HEK293 (cell line): ENCODE data around the gene CDCA4.

ENCODE experiments used
- CTCF ChIA-PET: fragments of 350-600 bp; formaldehyde crosslinking; extraction: SDS; loops from one replicate; lab custom pipeline; 2021; ENCODE audit warnings: antibody characterized with exemption; lab: Yijun Ruan, JAX
- POLR2A ChIA-PET: fragments of 300-600 bp; formaldehyde crosslinking; extraction: SDS; loops from one replicate; lab custom pipeline; 2020; ENCODE audit warnings: antibody characterized with exemption, inconsistent platforms; lab: Yijun Ruan, JAX
- H3K27ac ChIP-seq: fragments of 200-500 bp; sonication (Bioruptor generic); 2 replicates; pipeline ENCODE4 v1.5.1; 2014; ENCODE audit warnings: low read depth, low read length, control low read depth, inconsistent platforms; ENCODE audit errors: extremely low read depth
- H3K36me3 ChIP-seq, 2 experiments: fragments of 200-500 bp in 1 of 2; sonication (Bioruptor generic) in 1 of 2; 1 replicate in 1 of 2; 2 replicates in 1 of 2; pipeline ENCODE4 v1.5.1; 2014 to 2017; ENCODE audit warnings: inconsistent platforms in 2 of 2, low read length in 2 of 2; ENCODE audit not compliant: control insufficient read depth in 2 of 2, insufficient read depth in 1 of 2
- H3K4me1 ChIP-seq: fragments of 200-500 bp; sonication (Bioruptor generic); 2 replicates; pipeline ENCODE4 v1.5.1; 2014; ENCODE audit warnings: mild to moderate bottlenecking, low read length, inconsistent platforms; ENCODE audit not compliant: control insufficient read depth, insufficient read depth
- H3K4me3 ChIP-seq: 2 replicates; pipeline ENCODE4 v1.5.1; 2011; ENCODE audit warnings: low read depth, mild to moderate bottlenecking, control low read depth, low read length, moderate library complexity
- H3K9me3 ChIP-seq: fragments of 200-500 bp; sonication (Bioruptor generic); 2 replicates; pipeline ENCODE4 v1.5.1; 2014; ENCODE audit warnings: low read depth, low read length, inconsistent platforms; ENCODE audit not compliant: control insufficient read depth, insufficient read depth
- BCL6B ChIP-seq: fragments of 450-650 bp; formaldehyde crosslinking; IDR thresholded peaks from 2 replicates; pipeline ENCODE4 v1.5.1; 2017; ENCODE audit warnings: missing biosample characterization, missing genetic modification characterization
- CTCF ChIP-seq: fragments of 450-650 bp; formaldehyde crosslinking; IDR thresholded peaks from 2 replicates; pipeline ENCODE4 v1.5.1; 2016; ENCODE audit warnings: missing biosample characterization, missing genetic modification characterization
- HOXD13 ChIP-seq: sonication (generic); formaldehyde crosslinking; IDR thresholded peaks from 2 replicates; pipeline ENCODE4 v1.8.0; 2022; ENCODE audit warnings: missing genetic modification reagents, borderline replicate concordance
- MEIS1 ChIP-seq: sonication (generic); formaldehyde crosslinking; IDR thresholded peaks from 2 replicates; pipeline ENCODE4 v1.8.1; 2022; ENCODE audit warnings: missing genetic modification reagents, mild to moderate bottlenecking, borderline replicate concordance
- PATZ1 ChIP-seq: fragments of 450-650 bp; formaldehyde crosslinking; IDR thresholded peaks from 2 replicates; pipeline ENCODE4 v1.5.1; 2016; ENCODE audit warnings: missing biosample characterization, missing genetic modification characterization
- RBAK ChIP-seq: fragments of 450-650 bp; formaldehyde crosslinking; IDR thresholded peaks from 2 replicates; pipeline ENCODE4 v1.5.1; 2016; ENCODE audit warnings: missing biosample characterization, missing genetic modification characterization
- SCRT1 ChIP-seq: fragments of 450-650 bp; formaldehyde crosslinking; IDR thresholded peaks from 2 replicates; pipeline ENCODE4 v1.5.1; 2016; ENCODE audit warnings: missing biosample characterization, missing genetic modification characterization, borderline replicate concordance
- TCF7L2 ChIP-seq: IDR thresholded peaks from 2 replicates; pipeline ENCODE4 v1.6.1; 2011; ENCODE audit warnings: low read depth, mild to moderate bottlenecking, inconsistent platforms, low read length, moderate library complexity, borderline replicate concordance
- YY1 ChIP-seq: fragments of 450-650 bp; formaldehyde crosslinking; IDR thresholded peaks from 2 replicates; pipeline ENCODE4 v1.5.1; 2018; ENCODE audit warnings: missing biosample characterization, missing genetic modification characterization
- ZBTB44 ChIP-seq: fragments of 450-650 bp; IDR thresholded peaks from 2 replicates; pipeline ENCODE4 v1.5.1; 2018; ENCODE audit warnings: missing biosample characterization, mild to moderate bottlenecking, missing genetic modification characterization
- ZFP3 ChIP-seq: fragments of 450-650 bp; formaldehyde crosslinking; IDR thresholded peaks from 2 replicates; pipeline ENCODE4 v1.5.1; 2016; ENCODE audit warnings: low read depth, missing biosample characterization, missing genetic modification characterization
- ZNF335 ChIP-seq: fragments of 450-650 bp; formaldehyde crosslinking; conservative IDR thresholded peaks from 2 replicates; pipeline ENCODE4 v1.5.1; 2016; ENCODE audit warnings: missing biosample characterization, missing genetic modification characterization
- ZNF548 ChIP-seq: fragments of 450-650 bp; formaldehyde crosslinking; IDR thresholded peaks from 2 replicates; pipeline ENCODE4 v1.5.1; 2016; ENCODE audit warnings: missing biosample characterization, missing genetic modification characterization
- ZNF560 ChIP-seq: fragments of 450-650 bp; formaldehyde crosslinking; IDR thresholded peaks from 2 replicates; pipeline ENCODE4 v1.5.1; 2017; ENCODE audit warnings: missing biosample characterization, missing genetic modification characterization, borderline replicate concordance
- ZNF626 ChIP-seq: fragments of 450-650 bp; sonication (Bioruptor Pico); formaldehyde crosslinking; IDR thresholded peaks from 2 replicates; pipeline ENCODE4 v1.5.1; 2018; ENCODE audit warnings: missing biosample characterization, missing genetic modification characterization, inconsistent platforms
- ZNF791 ChIP-seq: fragments of 450-650 bp; formaldehyde crosslinking; IDR thresholded peaks from 2 replicates; pipeline ENCODE4 v1.5.1; 2016; ENCODE audit warnings: missing biosample characterization, missing genetic modification characterization
- TF ChIP-seq, protein P1 (sequence below): fragments of 450-650 bp; formaldehyde crosslinking; IDR thresholded peaks from 2 replicates; pipeline ENCODE4 v1.5.1; 2016; ENCODE audit warnings: missing biosample characterization, missing genetic modification characterization
- TF ChIP-seq, protein P2 (sequence below): fragments of 450-650 bp; formaldehyde crosslinking; IDR thresholded peaks from 2 replicates; pipeline ENCODE4 v1.5.1; 2016; ENCODE audit warnings: missing biosample characterization, missing genetic modification characterization, borderline replicate concordance

Gene CDCA4

GRCh38 chr14:105030836-105031396, 10.0 kb upstream of the CDCA4 start:
- no peaks in the 10 kb centered on the region for H3K9me3 ChIP-seq
- H3K4me3 ChIP-seq, result no peak overlapping the region
- CTCF ChIA-PET, result interaction anchor here (0.7 to 0.8 kb wide), 2 partner anchors 14 to 15 kb away, joined by 3 to 4 read pairs; no protein-coding TSS in a partner anchor
- peaks cover 2% of the 10 kb centered on the region; the same call in 1 of the 2 replicates for H3K4me1 ChIP-seq
- H3K36me3 ChIP-seq, result no peaks in the 10 kb centered on the region
- H3K27ac ChIP-seq, result no peak overlapping the region
- POLR2A ChIA-PET, result interaction anchor here (0.5 to 3.6 kb wide), 2 partner anchors 10 kb away, joined by 4 to 28 read pairs; partner anchors contain the start of gene CDCA4
- TF ChIP-seq ZNF548 (tag by site-specific recombination), result no peak
- TF ChIP-seq, protein P1, sequence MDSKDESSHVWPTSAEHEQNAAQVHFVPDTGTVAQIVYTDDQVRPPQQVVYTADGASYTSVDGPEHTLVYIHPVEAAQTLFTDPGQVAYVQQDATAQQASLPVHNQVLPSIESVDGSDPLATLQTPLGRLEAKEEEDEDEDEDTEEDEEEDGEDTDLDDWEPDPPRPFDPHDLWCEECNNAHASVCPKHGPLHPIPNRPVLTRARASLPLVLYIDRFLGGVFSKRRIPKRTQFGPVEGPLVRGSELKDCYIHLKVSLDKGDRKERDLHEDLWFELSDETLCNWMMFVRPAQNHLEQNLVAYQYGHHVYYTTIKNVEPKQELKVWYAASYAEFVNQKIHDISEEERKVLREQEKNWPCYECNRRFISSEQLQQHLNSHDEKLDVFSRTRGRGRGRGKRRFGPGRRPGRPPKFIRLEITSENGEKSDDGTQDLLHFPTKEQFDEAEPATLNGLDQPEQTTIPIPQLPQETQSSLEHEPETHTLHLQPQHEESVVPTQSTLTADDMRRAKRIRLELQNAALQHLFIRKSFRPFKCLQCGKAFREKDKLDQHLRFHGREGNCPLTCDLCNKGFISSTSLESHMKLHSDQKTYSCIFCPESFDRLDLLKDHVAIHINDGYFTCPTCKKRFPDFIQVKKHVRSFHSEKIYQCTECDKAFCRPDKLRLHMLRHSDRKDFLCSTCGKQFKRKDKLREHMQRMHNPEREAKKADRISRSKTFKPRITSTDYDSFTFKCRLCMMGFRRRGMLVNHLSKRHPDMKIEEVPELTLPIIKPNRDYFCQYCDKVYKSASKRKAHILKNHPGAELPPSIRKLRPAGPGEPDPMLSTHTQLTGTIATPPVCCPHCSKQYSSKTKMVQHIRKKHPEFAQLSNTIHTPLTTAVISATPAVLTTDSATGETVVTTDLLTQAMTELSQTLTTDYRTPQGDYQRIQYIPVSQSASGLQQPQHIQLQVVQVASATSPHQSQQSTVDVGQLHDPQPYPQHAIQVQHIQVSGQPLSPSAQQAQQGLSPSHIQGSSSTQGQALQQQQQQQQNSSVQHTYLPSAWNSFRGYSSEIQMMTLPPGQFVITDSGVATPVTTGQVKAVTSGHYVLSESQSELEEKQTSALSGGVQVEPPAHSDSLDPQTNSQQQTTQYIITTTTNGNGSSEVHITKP (tag by site-specific recombination), result peak; percentile 72
- TF ChIP-seq TCF7L2, result no peak
- TF ChIP-seq MEIS1 (CRISPR knock-in tag), result no peak
- no peak for TF ChIP-seq HOXD13 (CRISPR knock-in tag)
- no peak for TF ChIP-seq ZNF626 (tag by site-specific recombination)
- no peak for TF ChIP-seq ZNF560 (tag by site-specific recombination)
- no peak for TF ChIP-seq BCL6B (tag by site-specific recombination)
- no peak for TF ChIP-seq CTCF (tag by site-specific recombination)

- Histone ChIP-seq H3K27ac (no peak overlapping the region), H3K4me1 (peaks cover 2% of the 10 kb centered on the region; the same call in 1 of the 2 replicates), H3K36me3 (no peaks in the 10 kb centered on the region), H3K4me3 (no peak overlapping the region), H3K9me3 (no peaks in the 10 kb centered on the region)
- POLR2A ChIA-PET, result no interaction called here
- no peak for TF ChIP-seq RBAK (tag by site-specific recombination)
- CTCF ChIA-PET, result interaction anchor here (0.6 kb wide), 1 partner anchor 161 kb away, joined by 3 read pairs; no protein-coding TSS in a partner anchor
Observed at GRCh38 chr14:105030194-105030593, 9.3 kb upstream of the CDCA4 start.

GRCh38 chr14:105029402-105029801, 8.5 kb upstream of the CDCA4 start:
- Histone ChIP-seq H3K27ac (no peak overlapping the region), H3K9me3 (no peaks in the 10 kb centered on the region), H3K36me3 (no peaks in the 10 kb centered on the region), H3K4me3 (no peak overlapping the region), H3K4me1 (peaks cover 2% of the 10 kb centered on the region; the same call in 1 of the 2 replicates)
- TF ChIP-seq SCRT1 (tag by site-specific recombination), result no peak
- no peak for TF ChIP-seq PATZ1 (tag by site-specific recombination)
- TF ChIP-seq ZNF791 (tag by site-specific recombination), result no peak
- TF ChIP-seq ZBTB44 (tag by site-specific recombination), result no peak
- TF ChIP-seq ZNF335 (tag by site-specific recombination), result no peak
- TF ChIP-seq, protein P2, sequence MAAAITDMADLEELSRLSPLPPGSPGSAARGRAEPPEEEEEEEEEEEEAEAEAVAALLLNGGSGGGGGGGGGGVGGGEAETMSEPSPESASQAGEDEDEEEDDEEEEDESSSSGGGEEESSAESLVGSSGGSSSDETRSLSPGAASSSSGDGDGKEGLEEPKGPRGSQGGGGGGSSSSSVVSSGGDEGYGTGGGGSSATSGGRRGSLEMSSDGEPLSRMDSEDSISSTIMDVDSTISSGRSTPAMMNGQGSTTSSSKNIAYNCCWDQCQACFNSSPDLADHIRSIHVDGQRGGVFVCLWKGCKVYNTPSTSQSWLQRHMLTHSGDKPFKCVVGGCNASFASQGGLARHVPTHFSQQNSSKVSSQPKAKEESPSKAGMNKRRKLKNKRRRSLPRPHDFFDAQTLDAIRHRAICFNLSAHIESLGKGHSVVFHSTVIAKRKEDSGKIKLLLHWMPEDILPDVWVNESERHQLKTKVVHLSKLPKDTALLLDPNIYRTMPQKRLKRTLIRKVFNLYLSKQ (tag by site-specific recombination), result no peak
- no peak for TF ChIP-seq YY1 (tag by site-specific recombination)
- no peak for TF ChIP-seq ZFP3 (tag by site-specific recombination)
- ChIA-PET POLR2A (no interaction called here), CTCF (interaction anchor here (0.8 kb wide), 1 partner anchor 16 kb away, joined by 4 read pairs; no protein-coding TSS in a partner anchor)
